ENCODE data around the gene RND1.

The RND1 gene

GRCh38 chr12:48807981-48808380 is 57.7 kb downstream of the RND1 start:
- DNase-seq (ENCODE audit: low read depth), result no peak
